ENCODE data around the gene WDR18. TPM values are rescaled to one million over a fixed set of nuclear protein-coding genes. Genes with fewer than 3 reads are reported as not detected.

Gene WDR18
- total and polyA plus RNA-seq, 8 donors, result 12.3 to 84.8 (median 23.3) TPM

- intact Hi-C loops (cut with DNase I), result no loop called here
- Histone ChIP-seq H3K27me3 (no peaks in the 10 kb centered on the region), H3K9me3 (no peaks in the 10 kb centered on the region), H3K27ac (peak within 1 kb of the TSS; percentile 68 to 94 (median 82)), H3K36me3 (no peaks in the 10 kb centered on the region), H3K4me1 (no peaks in the 10 kb centered on the region), H3K4me3 (peak within 1 kb of the TSS; percentile 52 to 85 (median 76))
- peak; percentile 75 to 90 (median 81) for DNase-seq
- no peak for FAIRE-seq
- 5 to 9% methylated on average over 36 to 63 of the region's 63 CpGs for WGBS, 2 donors
- ATAC-seq, result peak; percentile 71 to 81 (median 75)
- no peak for TF ChIP-seq CTCF (IDR thresholded peaks at IDR 0.05)
These were observed 42.0 kb downstream of the WDR18 start, which contains the start of gene CNN2 for GRCh38 chr19:1025960-1026782. CNN2 (plus strand) TSS chr19:1026608; CDS start chr19:1026662, 54 bp downstream.

GRCh38 chr19:1026783-1027649 is 42.9 kb downstream of the WDR18 start:
- no peaks in the 10 kb centered on the region for H3K27me3 ChIP-seq
- H3K9me3 ChIP-seq, result no peaks in the 10 kb centered on the region
- intact Hi-C loops (cut with DNase I), result no loop called here
- ATAC-seq (peak; percentile 4 to 20 (median 14)), DNase-seq (peak in 3 of 6 donors; percentile 40 to 67 (median 54)), FAIRE-seq (no peak)
- 3% methylated on average over 35 to 36 of the region's 36 CpGs for WGBS, 2 donors
- peak overlapping the region; percentile 52 to 85 (median 76) for H3K4me3 ChIP-seq
- no peaks in the 10 kb centered on the region for H3K4me1 ChIP-seq
- TF ChIP-seq CTCF (IDR thresholded peaks at IDR 0.05), result no peak
- H3K36me3 ChIP-seq, result peaks cover 0 to 1% (median 0%) of the 10 kb centered on the region in 3 donors
- peak overlapping the region; percentile 68 to 94 (median 82) for H3K27ac ChIP-seq

- Histone ChIP-seq H3K9me3 (no peaks in the 10 kb centered on the region), H3K36me3 (peaks cover 0 to 8% (median 0%) of the 10 kb centered on the region in 3 donors), H3K4me1 (no peaks in the 10 kb centered on the region), H3K4me3 (peak overlapping the region; percentile 52 to 85 (median 76)), H3K27ac (peak overlapping the region; percentile 47 to 94 (median 82)), H3K27me3 (no peaks in the 10 kb centered on the region)
- WGBS, 2 donors, result 6% methylated on average over 15 to 16 of the region's 16 CpGs
- intact Hi-C loops (cut with DNase I), result no loop called here
- FAIRE-seq (no peak), DNase-seq (peak in 3 of 6 donors; percentile 40 to 81 (median 58)), ATAC-seq (peak; percentile 10 to 28 (median 20))
- no peak for TF ChIP-seq CTCF (IDR thresholded peaks at IDR 0.05)
These were observed 43.5 kb downstream of the WDR18 start for GRCh38 chr19:1027650-1028061.

GRCh38 chr19:1028062-1028926 is 44.1 kb downstream of the WDR18 start:
- no peaks in the 10 kb centered on the region for H3K9me3 ChIP-seq
- ATAC-seq (peak; percentile 75 to 79 (median 78)), DNase-seq (peak; percentile 71 to 89 (median 80)), FAIRE-seq (no peak)
- H3K4me1 ChIP-seq, result no peaks in the 10 kb centered on the region
- TF ChIP-seq CTCF (IDR thresholded peaks at IDR 0.05), result no peak
- H3K36me3 ChIP-seq, result peaks cover 0 to 13% (median 0%) of the 10 kb centered on the region in 3 donors
- H3K27me3 ChIP-seq, result no peaks in the 10 kb centered on the region
- intact Hi-C loops (cut with DNase I), result no loop called here
- peak overlapping the region; percentile 52 to 85 (median 76) for H3K4me3 ChIP-seq
- H3K27ac ChIP-seq, result peak overlapping the region; percentile 47 to 94 (median 82)
- WGBS, 2 donors, result 2 to 3% methylated on average over 50 to 58 of the region's 58 CpGs
